ENCODE results near the gene HOXB7.

Gene HOXB7

DNA sequence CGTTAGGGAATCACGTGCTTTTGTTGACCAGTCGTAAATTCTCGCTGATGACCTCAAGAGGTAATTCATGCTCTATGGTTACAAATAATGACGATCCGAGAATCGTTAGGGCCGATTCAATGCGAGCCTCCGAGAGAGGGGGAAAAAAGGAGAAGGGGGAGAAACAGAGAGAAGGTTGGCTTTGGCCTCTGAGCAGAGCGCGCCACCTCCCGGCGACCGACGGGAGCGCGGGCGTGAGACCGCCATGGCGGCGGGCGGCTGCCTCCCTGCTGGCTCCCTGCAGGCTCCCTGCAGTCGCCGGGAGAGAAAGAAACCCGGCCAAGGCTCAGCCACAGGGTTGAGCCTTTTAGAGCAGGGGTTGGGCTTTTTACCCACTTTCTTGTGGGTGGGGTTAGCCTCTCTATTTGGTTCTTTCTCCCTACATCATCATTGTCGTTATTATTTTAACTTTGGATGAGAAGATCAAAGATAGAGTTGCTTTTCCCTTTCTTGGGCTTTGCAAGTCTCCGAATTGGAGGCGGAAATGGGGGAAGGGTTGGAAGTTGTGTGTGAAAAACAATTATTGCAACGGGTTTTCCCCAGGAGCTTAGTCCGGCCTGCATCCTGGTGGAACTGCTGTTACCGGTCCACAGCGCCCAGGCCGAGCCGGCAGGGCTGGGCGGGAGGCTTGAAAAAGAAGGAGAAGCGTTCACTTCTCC, 16.8 kb downstream of the HOXB7 start:
- DNase-seq, result peak; percentile 87

DNA sequence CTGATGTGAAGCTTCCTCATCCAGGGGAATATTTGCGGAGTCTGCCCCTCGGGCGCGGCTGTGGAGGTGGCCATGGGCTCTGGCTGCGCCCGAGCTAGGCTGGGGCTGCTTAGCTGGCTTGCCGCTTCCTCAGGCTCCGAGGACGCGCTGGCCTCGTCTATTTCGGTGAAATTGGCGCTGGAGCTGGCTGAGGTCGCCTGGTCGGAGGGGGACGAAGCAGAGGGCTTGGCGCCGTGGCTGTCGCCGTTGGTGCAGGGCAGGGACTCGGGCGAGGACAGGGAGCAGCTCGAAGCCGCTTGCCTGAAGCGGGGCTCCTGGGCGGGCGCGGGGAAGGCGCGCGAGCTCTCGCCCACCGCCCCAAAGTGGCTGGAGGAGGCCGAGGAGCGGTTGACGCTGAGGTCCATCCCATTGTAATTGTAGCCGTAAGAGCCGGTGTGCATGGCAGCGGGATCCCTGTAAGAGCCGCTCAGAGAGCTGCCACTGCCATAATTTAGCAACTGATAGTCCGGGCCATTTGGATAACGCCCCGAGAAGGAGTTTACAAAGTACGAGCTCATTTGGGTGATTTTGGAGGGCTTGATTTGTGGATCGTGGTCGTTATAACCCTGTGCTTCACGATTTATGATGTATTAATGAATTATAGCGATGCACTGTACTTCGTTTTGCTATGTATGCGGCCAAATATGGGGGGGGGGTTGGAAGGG, 17.5 kb downstream of the HOXB7 start, which contains the start of gene HOXB5:
Gene HOXB5, minus strand, starts transcription at position 654 of the 704 bp plus-strand sequence. Its CDS starts 97 bp downstream, at position 557.
- DNase-seq, result no peak

DNA sequence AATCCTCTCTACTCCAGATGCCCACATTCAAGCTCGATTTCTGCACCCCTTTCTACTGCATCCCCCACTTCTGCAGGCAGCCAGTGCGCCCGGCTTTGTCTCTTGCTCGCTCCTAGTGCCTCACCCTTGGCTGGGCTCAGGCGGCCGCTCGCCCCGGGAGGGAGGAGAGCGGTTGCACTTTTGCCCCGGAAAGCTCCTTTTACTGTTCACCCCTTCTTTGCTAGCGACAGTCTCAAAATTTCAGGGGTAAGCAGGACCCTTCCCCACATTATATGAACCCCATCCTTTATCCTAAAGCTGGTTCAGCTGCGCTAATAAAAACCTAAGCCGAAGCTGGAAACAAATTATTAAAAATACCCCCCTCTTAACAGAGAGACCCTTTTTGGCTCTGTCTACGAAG, 18.2 kb downstream of the HOXB7 start:
- DNase-seq, result no peak

DNA sequence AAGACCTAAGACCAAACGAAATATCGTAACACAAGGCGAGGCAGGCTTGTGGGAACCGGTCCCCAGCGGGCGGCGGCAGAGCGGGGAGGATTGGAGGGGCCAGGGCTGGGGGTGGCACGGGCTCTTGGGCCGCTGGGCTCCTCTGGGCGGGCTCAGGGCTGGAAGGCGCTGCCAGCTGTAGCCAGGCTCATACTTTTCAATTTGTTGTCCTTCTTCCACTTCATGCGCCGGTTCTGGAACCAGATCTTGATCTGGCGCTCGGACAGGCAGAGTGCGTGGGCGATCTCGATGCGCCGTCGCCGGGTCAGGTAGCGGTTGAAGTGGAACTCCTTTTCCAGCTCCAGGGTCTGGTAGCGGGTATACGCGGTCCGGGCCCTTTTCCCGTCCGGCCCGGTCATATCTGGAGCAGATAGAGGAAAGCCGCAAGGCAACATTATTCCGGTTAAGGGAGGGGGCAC, 18.7 kb downstream of the HOXB7 start:
- no peak for DNase-seq

DNA sequence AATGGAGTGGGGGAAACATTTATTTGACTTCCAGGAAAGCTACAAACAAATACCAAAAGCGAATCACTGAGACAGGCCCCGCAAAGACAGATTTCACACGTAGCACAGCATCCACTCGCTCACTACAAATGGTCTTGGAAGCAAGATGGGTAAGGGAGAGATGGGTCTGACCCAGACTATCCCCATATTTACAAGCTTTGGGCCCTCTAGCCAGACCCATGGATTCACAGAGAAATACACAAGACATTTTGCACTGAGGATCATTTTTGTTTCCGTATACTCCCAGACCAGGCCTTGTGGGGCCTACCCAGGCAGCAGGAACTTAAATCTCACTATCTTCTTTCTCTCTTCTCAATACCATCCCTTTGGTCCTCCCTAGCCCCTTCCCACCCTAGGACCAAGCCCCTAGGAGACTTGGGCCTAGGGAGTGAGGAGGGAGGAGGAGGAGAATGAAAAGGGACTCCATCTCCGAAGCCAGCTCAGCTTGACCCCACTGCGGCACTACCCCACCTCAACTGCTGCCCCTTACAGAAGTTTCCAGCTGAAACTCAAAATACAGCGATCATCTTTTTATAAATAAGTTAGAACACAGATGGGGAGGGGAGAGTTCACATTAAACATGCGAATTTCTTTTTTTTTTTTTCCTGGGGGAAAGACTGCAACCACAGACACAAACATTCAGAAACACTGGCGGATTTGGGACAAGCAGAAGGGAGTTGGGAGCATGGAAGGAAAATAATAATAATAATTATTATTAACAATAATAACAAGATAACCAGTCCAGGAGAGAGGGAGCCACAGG, 19.4 kb downstream of the HOXB7 start:
- no peak for DNase-seq

DNA sequence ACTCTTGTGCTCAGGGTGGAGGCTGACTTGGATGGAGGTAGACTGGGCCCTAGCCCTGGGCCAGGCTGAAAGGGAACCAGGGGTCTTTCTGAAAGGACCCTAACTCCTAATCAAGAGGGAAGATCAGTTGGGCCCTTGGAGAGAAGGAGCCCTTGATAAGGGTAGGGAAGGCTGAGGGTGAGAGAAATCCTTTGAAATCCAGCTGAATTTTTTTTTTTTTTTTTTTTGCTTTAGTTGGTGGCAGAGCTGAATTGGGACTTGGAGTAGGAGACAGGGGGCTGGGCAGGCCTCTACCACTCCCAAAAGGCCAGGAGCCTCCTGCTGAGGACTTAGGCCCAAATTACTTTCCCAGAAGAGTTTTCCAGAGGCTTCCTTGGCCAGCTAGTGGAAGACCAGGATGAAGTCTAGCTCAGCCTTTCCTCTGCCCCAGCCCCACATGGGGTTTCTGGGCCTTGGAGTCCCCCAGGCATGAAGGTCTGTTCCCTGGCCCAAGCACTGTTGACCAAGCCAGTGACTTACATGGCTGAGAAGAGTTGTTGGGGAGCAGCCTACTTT, 20.1 kb downstream of the HOXB7 start:
- DNase-seq, result no peak

DNA sequence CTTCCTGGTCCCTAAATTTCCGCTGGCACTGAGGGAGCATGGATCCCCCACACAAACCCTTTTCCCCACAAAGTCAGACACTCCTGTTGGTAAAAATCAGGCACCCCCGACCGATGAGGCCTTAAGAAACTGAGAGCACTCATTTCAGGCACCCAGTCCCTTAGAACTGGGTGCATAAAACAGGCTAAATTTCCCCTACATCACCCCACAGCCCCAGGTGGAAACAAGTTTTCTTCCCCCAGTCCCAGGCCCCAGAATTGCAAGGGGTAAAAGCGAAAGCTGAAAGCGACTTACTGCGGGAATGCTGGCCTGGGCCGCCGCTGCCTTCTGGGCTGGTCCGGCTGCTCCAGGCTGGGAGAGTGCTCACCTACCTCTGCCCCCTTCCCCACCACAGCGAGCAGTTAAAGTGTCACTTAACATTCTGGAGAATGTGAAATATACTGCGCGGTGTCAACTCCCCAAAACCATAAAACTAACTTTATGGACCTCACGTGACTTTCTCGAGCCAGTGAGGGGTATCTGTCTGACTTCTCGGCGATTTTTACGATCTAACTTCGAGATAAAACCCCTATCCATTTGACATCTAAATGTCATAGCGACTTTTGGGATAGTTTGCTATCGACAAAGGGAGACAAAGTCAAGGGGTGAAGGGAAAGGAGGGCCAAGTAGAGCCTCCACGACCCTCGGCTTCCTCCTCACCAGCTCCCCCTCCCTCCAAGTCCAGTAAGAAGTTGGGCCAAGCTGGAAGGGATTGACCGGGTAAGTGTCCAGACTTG, 20.8 kb downstream of the HOXB7 start, which contains the start of gene HOXB3:
Gene HOXB3, minus strand, starts transcription at position 411 of the 776 bp plus-strand sequence. CDS start 37,767 bp downstream, outside the sequence.
- no peak for DNase-seq

DNA sequence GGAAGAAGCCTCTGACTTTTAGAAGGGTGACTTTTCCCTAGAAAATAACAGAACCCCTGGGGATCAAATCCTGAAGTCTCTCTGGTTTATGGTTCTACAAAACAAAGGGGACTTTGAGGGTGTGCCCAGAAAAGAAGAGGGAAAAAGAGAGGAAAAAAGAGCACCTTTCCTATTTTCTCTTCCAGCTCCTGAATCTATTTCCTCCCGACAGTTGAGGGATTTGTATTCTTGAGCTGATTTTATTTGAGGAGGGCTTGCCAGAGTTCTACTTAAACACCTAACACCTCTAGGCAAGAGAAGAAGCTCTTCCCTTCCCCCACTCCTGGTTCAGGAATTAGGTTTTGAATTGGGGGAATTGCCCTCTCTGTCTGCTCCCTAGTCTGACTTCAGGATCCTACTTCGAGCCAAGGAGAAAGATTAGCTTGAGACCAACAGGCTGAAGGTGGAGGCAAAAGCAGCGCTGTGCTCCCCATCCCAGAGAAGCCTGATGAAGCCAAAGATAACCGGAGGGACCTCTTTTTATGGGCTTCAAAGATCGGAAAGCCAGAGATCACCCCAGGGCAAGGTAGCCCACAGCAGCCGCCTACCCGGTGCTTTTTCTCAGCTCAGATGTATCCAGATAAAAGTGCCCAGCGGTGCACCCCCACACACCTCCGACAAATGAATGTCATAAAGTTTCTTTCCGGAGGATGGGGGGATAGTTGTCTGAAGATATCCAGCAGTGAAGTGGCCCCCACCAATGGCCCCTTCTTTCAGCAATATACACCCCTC, 21.6 kb downstream of the HOXB7 start:
- DNase-seq, result no peak

DNA sequence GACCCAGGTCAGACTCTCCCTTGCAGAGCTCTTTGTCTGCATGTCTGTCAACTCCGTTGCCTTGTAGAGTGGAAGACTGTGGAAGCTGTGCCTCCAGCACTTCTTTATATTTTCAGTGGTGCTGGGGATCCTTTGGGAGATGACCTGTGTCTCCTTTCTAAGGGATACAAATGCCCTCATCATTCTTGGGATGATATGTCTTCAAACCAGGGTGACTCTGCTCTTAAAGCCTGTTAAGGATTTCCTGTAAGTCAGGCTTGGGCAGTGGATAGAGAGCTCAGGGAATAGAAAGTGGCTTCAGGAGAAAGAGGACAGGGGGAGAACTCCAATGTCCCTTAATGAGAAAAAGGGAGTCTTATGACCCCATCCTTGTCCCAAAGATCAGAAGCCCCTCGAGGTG, 22.3 kb downstream of the HOXB7 start:
- no peak for DNase-seq

DNA sequence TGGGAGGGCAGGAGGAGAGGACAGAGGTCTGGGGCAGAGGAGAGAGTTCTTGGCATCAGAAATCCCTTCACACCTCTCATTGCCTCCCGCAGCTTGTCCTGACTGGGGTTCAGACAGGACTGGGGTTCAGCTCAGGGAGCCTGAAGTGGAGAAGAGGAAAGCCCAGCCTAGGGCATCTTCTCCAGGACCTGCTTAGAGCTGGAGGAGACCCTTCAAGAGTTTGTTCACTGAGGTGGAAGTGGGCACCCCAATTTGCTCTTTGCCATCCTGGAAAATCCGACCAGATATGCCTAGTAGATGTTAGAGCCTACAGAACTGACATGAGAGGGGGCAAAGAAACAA, 22.8 kb downstream of the HOXB7 start:
- no peak for DNase-seq

DNA sequence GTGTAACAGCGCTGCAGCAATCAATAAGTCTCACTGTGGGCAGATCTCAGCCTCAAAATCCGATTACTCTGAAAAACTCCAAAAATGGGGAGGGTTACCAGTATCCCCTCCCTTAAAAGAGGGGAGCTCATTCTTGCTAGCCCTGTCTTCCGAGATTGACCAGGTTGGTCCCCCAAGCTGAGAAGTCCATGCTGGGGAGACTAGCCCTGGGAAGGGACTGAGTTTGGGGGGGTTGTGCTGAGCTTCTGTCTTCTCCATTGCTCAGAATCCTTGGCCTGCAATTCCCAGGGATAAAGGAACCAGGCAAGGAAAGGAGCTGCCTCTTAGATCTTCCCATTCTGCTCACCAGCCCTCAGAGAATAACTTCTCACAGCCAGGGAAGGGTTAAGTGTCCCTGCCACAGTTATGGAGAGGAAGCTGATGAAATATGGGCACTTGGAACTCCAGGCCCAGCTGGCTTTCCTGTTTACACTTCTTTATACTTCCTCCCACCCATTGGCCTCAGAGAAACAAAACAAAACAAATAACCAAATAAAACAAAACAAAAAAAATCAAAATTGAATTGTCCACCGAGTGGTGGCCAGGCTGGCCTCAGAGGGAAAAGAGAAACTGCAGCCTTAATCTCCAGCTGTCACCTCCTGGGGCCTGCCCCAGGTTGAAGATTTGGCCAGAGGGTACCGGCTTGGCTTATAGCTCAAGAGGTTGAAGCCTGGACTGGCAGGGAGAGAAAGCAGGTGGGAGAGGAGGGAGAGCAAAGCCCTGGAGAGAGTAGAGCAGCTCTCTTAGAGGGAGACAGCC, 23.3 kb downstream of the HOXB7 start:
- DNase-seq, result no peak

DNA sequence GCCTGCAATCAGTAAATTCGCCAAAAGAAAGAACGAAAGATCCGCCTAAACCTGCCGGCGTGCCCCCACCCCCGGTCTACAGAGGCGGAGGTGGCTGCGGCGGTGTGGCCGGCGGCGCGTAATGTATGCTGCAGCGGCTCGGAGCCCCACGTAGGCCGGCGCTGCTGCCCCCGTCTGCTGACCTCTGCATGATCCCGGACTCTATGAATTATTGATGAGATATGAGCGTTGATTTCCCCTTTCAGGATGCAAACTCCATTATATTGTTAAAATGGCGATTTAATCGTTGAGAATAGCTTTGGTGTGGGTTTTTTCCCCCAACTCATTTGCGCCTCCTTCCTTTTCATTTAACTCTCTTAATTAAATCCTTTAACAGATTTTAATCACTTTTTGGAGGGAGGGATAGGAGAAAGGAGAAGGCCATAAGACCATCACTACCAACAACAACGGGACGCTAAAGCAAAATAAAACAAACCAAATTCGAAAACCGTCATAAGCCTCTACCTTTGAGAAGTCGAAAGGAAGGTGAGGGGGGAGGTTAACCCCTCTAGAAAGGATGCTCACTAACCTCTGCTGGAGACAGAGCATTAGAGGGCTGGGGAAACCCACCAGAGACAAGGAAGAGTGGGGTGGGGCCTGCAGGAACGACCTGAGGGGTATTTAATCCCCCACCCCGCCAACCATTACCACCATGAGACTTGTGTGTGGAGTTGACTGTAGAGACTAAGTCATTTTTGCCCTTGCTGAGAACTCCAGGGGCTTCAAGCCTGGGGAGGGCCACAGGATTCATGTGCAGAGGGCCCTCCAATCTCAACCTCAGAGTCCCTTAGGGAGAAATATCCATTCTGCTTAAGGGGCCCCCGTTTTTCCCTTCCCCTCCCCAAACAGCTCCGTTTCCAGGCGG, 24.2 kb downstream of the HOXB7 start:
- DNase-seq, result no peak

DNA sequence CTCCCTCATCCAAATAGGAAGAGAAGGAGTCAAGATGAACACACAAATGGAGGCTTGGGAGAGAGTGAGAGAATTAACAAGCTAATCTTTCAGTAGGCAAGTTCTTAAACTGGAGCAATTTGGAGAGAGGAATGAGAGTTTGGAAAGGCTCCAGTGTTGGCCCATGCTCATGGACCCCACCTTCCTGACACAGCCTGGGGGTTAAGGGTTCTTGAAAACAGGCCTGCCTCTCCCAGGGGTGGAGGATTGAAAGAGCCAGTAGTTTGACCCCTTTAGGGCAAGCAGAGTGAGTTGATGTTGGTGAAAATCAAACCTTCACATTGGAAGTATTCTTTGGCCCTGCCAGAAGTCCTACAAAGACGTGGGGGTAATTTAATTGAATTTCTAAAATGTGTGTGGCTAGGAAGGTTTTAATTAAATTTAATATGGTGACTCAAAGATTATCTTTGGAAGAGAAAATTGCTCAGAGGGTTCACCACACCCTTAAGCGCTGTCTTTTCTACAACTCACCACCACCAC, 26.5 kb downstream of the HOXB7 start:
- no peak for DNase-seq

DNA sequence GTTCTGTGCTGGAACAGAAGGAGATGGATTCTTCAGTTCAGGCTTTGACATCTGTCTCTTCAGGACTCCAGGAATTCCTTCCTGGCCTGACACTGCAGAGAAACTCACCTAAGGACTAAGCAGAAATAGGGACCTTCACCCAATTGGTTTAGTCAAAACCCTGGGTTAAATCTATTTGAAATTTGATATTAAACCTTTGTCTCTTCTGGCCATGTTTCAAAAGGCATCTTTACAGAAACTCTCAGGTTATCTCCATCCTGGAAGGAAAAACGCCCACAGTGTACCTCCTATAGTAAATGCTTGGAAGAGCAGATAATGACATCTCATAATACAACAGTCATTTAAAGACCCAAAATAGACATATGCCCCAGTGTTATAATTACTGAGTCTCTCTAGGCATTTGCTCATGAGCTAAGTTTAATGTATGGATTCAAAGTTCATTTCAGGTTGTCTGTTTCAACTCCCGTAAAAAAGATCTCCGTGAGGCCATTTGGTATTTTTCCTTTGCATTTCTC, 27.1 kb downstream of the HOXB7 start:
- DNase-seq, result no peak

DNA sequence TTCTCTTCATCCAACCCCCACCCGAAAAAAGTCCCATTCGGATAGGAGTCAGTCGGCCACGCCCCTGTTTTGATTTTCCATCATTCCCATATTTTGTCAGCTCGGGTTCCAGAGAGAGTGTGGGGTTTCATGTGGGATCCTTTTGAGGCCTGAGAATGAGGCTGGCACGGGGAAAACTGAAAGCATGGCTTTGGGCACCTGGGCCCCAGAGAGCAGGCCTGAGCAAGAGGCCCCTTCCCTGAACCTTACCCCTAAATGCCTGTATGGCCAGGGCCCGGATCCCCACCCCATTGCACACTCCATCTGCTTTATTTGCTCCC, 28.1 kb downstream of the HOXB7 start:
- DNase-seq, result no peak

DNA sequence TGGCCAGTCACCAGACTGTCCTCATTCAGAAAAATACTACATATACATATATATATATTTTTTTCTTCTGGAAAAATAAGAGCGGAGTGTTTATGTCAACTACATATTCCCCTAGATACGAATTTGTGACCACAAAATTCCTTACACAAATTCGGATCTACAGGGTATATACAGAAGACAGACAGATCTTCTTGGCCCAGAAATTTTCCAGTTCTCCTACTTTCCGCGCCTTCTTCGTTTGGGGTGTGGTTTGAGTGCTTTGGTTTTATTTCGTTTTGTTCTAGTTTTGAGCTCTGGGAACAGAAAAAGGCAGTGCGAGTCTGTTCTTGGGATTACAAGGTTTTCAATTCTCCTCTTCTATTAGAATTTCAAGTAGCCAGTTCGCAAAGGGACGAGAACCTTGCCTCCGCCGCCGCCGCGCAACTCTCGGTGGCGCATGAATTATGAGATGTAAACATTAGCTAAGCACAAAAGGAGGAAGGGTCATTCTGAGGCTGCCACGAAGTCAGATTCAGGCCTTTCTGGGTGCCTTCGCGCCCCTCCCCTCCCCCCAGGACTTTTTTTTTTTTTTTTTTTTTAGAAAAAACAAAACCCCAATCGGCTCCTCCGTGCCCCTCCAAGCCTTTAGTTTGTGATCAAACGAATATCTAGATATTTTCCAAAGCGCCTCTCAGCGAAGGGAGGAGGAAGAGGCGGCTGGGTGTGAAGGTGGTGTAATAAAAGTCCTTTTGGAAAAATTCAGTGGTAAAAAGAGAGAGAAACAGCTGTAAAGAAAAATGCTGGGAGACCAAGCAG, 30.9 kb downstream of the HOXB7 start:
- no peak for DNase-seq

DNA sequence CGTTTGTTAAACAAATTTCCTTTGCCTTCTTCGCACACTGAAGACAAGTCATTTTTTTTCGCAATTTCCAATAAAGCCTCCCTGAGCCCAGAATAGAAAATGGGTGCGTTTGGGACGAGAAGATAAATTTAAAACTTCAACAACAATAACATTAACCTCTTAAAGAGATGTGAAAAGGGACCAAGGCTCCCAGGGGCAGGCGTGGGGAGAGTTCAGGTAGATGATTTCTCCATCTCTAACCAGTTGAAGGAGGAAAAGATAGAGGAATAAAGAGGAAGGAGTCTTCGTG, 31.4 kb downstream of the HOXB7 start:
- no peak for DNase-seq

DNA sequence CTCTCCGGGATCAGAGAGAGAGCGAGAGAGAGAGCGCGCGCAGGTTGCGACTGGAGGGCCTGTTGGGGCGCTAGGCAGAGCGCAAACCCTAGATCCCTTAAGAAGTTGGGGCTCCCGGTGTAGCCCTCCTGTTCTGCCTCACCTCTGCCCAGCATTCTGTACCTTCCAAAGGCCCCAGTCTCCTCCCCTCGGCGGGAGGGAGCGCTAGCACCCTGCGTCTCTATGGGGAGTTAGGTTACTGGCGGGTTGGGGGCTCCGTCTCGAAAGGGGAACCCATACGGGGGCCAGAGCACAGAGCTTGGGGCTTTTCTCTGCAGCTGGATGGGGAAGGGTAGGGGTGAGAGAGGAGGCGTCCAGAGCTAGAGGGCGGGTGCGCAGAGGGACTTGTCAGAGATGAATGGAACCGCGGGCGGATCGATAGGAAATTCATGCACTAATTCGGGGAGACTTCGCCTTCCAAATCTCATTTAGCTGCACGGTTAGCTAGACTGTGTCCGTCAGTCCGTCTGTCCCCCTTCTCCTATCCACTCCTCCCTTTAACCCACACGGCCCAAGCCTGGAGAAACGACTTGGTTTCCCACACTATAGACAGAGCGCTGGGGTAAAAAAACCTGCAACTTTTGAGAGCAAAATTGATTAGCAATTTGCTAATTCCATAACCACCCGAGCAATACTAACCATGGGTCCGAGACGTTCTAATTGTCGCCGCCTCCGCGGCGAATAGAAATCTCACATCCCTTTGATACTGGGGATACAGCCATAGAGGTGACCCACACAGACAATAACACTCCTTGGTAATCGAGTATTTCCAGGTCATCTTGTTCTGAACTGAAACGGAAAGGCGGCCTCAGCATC, 32.0 kb downstream of the HOXB7 start:
- no peak for DNase-seq

All from right forelimb (tissue), 1 donor.